Endothelial cell (in vitro differentiated cells): ENCODE data around the gene RHBDL3. TPM values are rescaled to one million over a fixed set of nuclear protein-coding genes. Genes with fewer than 3 reads are reported as not detected.

Experiments
- DNase-seq: peaks from one replicate; pipeline ENCODE4 v3.0.0; 2021; ENCODE audit warnings: low spot score
- H3K27ac Mint-ChIP-seq: one replicate; pipeline ENCODE4 v1.8.0; 2021; ENCODE audit warnings: mixed read lengths, inconsistent platforms; ENCODE audit not compliant: unreplicated experiment
- H3K27me3 Mint-ChIP-seq: one replicate; pipeline ENCODE4 v1.8.0; 2021; ENCODE audit warnings: mild to moderate bottlenecking, moderate library complexity, mixed read lengths, inconsistent platforms; ENCODE audit not compliant: unreplicated experiment
- H3K36me3 Mint-ChIP-seq: one replicate; pipeline ENCODE4 v1.8.0; 2021; ENCODE audit warnings: mild to moderate bottlenecking, low read depth, mixed read lengths, inconsistent platforms; ENCODE audit not compliant: unreplicated experiment
- H3K4me1 Mint-ChIP-seq: one replicate; pipeline ENCODE4 v1.8.0; 2021; ENCODE audit warnings: mild to moderate bottlenecking, mixed read lengths, inconsistent platforms; ENCODE audit not compliant: unreplicated experiment
- H3K4me3 Mint-ChIP-seq: one replicate; pipeline ENCODE4 v1.8.0; 2021; ENCODE audit warnings: mild to moderate bottlenecking, mixed read lengths, inconsistent platforms; ENCODE audit not compliant: unreplicated experiment
- H3K9me3 Mint-ChIP-seq: one replicate; pipeline ENCODE4 v1.8.0; 2021; ENCODE audit warnings: mixed read lengths, inconsistent platforms; ENCODE audit not compliant: unreplicated experiment
- total RNA-seq: library from RNA; stranded (reverse); fragmentation: NEBNext Ultra II Directional; extraction: Animal tissue kit (Norgen Biotek cat#: 25700); gene quantifications from one replicate; pipeline ENCODE4 v1.2.1, GENCODE V29; 2021; ENCODE audit not compliant: unreplicated experiment
- TF ChIP-seq, protein P1 (sequence below): fragments of 200-600 bp; sonication (generic); IDR thresholded peaks from one replicate; pipeline ENCODE4 v1.5.0; 2021; ENCODE audit warnings: antibody characterized with exemption; ENCODE audit not compliant: unreplicated experiment

The RHBDL3 gene
- total RNA-seq, 1 donor from 2014 or later: 1.7 TPM

- no peak for DNase-seq
- Mint-ChIP-seq H3K27me3 (peaks cover 10% of the 10 kb centered on the region), H3K4me1 (peaks cover 8% of the 10 kb centered on the region), H3K27ac (no peak overlapping the region), H3K4me3 (no peak overlapping the region), H3K36me3 (no peaks in the 10 kb centered on the region), H3K9me3 (no peaks in the 10 kb centered on the region)
- TF ChIP-seq, protein P1, sequence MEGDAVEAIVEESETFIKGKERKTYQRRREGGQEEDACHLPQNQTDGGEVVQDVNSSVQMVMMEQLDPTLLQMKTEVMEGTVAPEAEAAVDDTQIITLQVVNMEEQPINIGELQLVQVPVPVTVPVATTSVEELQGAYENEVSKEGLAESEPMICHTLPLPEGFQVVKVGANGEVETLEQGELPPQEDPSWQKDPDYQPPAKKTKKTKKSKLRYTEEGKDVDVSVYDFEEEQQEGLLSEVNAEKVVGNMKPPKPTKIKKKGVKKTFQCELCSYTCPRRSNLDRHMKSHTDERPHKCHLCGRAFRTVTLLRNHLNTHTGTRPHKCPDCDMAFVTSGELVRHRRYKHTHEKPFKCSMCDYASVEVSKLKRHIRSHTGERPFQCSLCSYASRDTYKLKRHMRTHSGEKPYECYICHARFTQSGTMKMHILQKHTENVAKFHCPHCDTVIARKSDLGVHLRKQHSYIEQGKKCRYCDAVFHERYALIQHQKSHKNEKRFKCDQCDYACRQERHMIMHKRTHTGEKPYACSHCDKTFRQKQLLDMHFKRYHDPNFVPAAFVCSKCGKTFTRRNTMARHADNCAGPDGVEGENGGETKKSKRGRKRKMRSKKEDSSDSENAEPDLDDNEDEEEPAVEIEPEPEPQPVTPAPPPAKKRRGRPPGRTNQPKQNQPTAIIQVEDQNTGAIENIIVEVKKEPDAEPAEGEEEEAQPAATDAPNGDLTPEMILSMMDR: no peak
Measured at GRCh38 chr17:32271844-32272243, 6.2 kb downstream of the RHBDL3 start.

- no peak overlapping the region for H3K27ac Mint-ChIP-seq
- TF ChIP-seq, protein P1: no peak
- H3K9me3 Mint-ChIP-seq: no peaks in the 10 kb centered on the region
- H3K27me3 Mint-ChIP-seq: peaks cover 8% of the 10 kb centered on the region
- no peak overlapping the region for H3K4me3 Mint-ChIP-seq
- H3K4me1 Mint-ChIP-seq: no peaks in the 10 kb centered on the region
- no peak for DNase-seq
- H3K36me3 Mint-ChIP-seq: no peaks in the 10 kb centered on the region
Measured at GRCh38 chr17:32274101-32274500, 8.5 kb downstream of the RHBDL3 start.

DNA sequence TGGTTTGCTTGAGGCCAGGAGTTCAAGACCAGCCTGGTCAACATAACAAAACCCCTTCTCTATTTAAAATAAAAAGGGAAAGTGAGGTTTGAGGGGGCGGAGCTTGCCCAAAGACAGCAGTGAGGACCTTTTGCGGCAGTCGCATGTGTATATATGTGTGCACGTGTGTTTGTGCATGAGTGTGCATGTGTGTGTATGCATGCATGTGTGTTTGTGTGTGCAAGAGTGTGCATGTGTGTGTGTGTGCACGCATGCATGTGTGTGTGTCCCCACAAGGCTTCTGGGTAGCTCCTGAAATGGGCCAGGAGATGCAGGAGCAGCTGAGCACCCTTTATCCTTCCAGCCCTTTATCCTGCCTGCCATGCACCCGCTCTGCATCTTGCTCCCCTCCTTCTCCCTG, 9.0 kb downstream of the RHBDL3 start:
- DNase-seq: no peak
- no peak overlapping the region for H3K4me3 Mint-ChIP-seq
- H3K27ac Mint-ChIP-seq: no peak overlapping the region
- H3K4me1 Mint-ChIP-seq: no peaks in the 10 kb centered on the region
- H3K9me3 Mint-ChIP-seq: no peaks in the 10 kb centered on the region
- peaks cover 12% of the 10 kb centered on the region for H3K27me3 Mint-ChIP-seq
- TF ChIP-seq, protein P1: no peak
- H3K36me3 Mint-ChIP-seq: no peaks in the 10 kb centered on the region

GRCh38 chr17:32275060-32276042, 9.7 kb downstream of the RHBDL3 start:
- H3K27me3 Mint-ChIP-seq: peaks cover 14% of the 10 kb centered on the region
- TF ChIP-seq, protein P1: no peak
- no peak overlapping the region for H3K27ac Mint-ChIP-seq
- no peaks in the 10 kb centered on the region for H3K36me3 Mint-ChIP-seq
- no peaks in the 10 kb centered on the region for H3K9me3 Mint-ChIP-seq
- no peak overlapping the region for H3K4me3 Mint-ChIP-seq
- H3K4me1 Mint-ChIP-seq: no peaks in the 10 kb centered on the region
- no peak for DNase-seq

DNA sequence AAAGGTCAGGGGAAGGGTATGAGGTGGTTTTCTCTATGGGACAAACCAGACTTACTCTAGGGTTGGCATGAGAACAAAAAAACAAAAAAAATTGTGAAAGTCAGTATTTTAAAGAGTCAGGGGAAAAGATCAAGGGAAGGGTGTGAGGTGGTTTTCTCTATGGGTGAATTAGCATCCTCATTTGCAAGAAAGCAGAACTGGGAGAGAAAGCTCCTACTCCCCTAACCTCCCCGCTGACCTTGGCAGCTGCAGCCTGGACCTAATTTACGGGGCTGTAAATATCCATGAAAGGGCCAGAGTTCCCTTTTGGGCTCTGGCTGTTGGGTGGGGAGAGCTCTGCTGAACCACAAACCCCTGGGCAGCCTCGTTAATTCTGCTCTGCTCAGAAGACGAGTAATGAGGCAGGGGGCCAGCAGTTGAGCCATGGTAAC, 10.6 kb downstream of the RHBDL3 start:
- H3K4me1 Mint-ChIP-seq: no peaks in the 10 kb centered on the region
- no peak overlapping the region for H3K4me3 Mint-ChIP-seq
- no peak for DNase-seq
- TF ChIP-seq, protein P1: no peak
- H3K27ac Mint-ChIP-seq: no peak overlapping the region
- peaks cover 14% of the 10 kb centered on the region for H3K27me3 Mint-ChIP-seq
- no peaks in the 10 kb centered on the region for H3K36me3 Mint-ChIP-seq
- H3K9me3 Mint-ChIP-seq: no peaks in the 10 kb centered on the region
